ENCODE measurements around the gene SLC6A19. TPM values are rescaled to one million over a fixed set of nuclear protein-coding genes. Genes with fewer than 3 reads are reported as not detected.

Gene SLC6A19
- total RNA-seq, 1 experiment from 2014 or later = not detected

GRCh38 chr5:1190837-1191239, 10.6 kb upstream of the SLC6A19 start:
- Histone ChIP-seq H3K4me3 (ENCODE audit: low read depth, low read length, poor library complexity, severe bottlenecking) (no peak overlapping the region), H3K9me3 (ENCODE audit: low read depth, low read length, poor library complexity, severe bottlenecking) (no peaks in the 10 kb centered on the region), H3K4me1 (ENCODE audit: insufficient read depth, low read length, poor library complexity, severe bottlenecking) (no peaks in the 10 kb centered on the region), H3K36me3 (ENCODE audit: insufficient read depth, low read length, poor library complexity, severe bottlenecking) (no peaks in the 10 kb centered on the region), H3K27ac (ENCODE audit: low read depth, low read length, poor library complexity, severe bottlenecking) (no peak overlapping the region), H3K27me3 (replicated peaks; ENCODE audit: insufficient read depth, low read depth, low read length, poor library complexity) (peaks cover 41% of the 10 kb centered on the region)
- no peak for TF ChIP-seq EZH2 (IDR thresholded peaks at IDR 0.05; ENCODE audit: borderline replicate concordance, low read depth, low read length, poor library complexity, severe bottlenecking)
- TF ChIP-seq, protein P1, sequence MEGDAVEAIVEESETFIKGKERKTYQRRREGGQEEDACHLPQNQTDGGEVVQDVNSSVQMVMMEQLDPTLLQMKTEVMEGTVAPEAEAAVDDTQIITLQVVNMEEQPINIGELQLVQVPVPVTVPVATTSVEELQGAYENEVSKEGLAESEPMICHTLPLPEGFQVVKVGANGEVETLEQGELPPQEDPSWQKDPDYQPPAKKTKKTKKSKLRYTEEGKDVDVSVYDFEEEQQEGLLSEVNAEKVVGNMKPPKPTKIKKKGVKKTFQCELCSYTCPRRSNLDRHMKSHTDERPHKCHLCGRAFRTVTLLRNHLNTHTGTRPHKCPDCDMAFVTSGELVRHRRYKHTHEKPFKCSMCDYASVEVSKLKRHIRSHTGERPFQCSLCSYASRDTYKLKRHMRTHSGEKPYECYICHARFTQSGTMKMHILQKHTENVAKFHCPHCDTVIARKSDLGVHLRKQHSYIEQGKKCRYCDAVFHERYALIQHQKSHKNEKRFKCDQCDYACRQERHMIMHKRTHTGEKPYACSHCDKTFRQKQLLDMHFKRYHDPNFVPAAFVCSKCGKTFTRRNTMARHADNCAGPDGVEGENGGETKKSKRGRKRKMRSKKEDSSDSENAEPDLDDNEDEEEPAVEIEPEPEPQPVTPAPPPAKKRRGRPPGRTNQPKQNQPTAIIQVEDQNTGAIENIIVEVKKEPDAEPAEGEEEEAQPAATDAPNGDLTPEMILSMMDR (conservative IDR thresholded peaks at IDR 0.05; ENCODE audit: low read depth, low read length) = no peak
- no peak for DNase-seq (ENCODE audit: low spot score)
- CTCF ChIA-PET = no interaction called here
- POLR2A ChIA-PET (ENCODE audit: low non-redundant PET) = no interaction called here
- intact Hi-C loops (cut with micrococcal nuclease; ENCODE audit: unreplicated experiment) = no loop called here
- no TSS peak for BruUV-seq (replicated peaks)

DNA sequence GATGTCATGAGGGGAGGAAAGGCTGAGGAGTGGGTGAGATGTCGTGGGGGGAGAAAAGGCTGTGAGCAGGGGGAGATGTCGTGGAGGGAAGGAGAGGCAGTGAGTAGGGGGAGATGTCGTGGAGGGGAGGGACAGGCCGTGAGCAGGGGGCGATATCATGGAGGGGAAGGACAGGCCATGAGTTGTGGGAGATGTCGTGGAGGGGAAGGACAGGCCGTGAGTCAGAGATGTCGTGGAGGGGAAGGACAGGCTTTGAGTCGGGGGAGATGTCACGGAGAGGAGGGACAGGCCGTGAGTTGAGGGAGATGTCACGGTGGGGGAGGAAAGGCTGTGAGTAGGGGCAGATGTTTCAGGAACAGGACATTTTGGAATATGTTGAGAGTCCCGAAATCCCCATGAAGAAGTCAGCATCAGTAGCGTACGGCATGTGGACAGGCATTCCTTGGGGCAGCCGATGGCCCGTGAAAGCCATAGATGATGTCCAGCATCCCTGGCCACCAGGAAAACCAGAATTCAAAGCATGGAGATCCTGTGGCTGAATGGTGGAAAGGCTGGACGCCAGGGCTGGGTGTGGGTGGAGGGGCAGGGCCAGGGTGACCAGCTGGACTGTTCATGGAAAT, 8.3 kb upstream of the SLC6A19 start:
- intact Hi-C loops (cut with micrococcal nuclease; ENCODE audit: unreplicated experiment) = no loop called here

GRCh38 chr5:1193591-1193985, 7.8 kb upstream of the SLC6A19 start:
- ChIA-PET POLR2A (ENCODE audit: low non-redundant PET) (no interaction called here), CTCF (no interaction called here)
- H3K36me3 ChIP-seq (ENCODE audit: insufficient read depth, low read length, poor library complexity, severe bottlenecking) = no peaks in the 10 kb centered on the region
- H3K4me1 ChIP-seq (ENCODE audit: insufficient read depth, low read length, poor library complexity, severe bottlenecking) = no peaks in the 10 kb centered on the region
- no peak for TF ChIP-seq EZH2 (IDR thresholded peaks at IDR 0.05; ENCODE audit: borderline replicate concordance, low read depth, low read length, poor library complexity, severe bottlenecking)
- TF ChIP-seq, protein P1 (conservative IDR thresholded peaks at IDR 0.05; ENCODE audit: low read depth, low read length) = no peak
- no TSS peak for BruUV-seq (replicated peaks)
- no peak overlapping the region for H3K4me3 ChIP-seq (ENCODE audit: low read depth, low read length, poor library complexity, severe bottlenecking)
- no peaks in the 10 kb centered on the region for H3K9me3 ChIP-seq (ENCODE audit: low read depth, low read length, poor library complexity, severe bottlenecking)
- H3K27me3 ChIP-seq (replicated peaks; ENCODE audit: insufficient read depth, low read depth, low read length, poor library complexity) = peaks cover 35% of the 10 kb centered on the region
- no peak for DNase-seq (ENCODE audit: low spot score)
- intact Hi-C loops (cut with micrococcal nuclease; ENCODE audit: unreplicated experiment) = no loop called here
- no peak overlapping the region for H3K27ac ChIP-seq (ENCODE audit: low read depth, low read length, poor library complexity, severe bottlenecking)

More for the DNA sequence above, 8.3 kb upstream of the SLC6A19 start:
- ChIA-PET CTCF (no interaction called here), POLR2A (ENCODE audit: low non-redundant PET) (no interaction called here)
- Histone ChIP-seq H3K36me3 (ENCODE audit: insufficient read depth, low read length, poor library complexity, severe bottlenecking) (no peaks in the 10 kb centered on the region), H3K27ac (ENCODE audit: low read depth, low read length, poor library complexity, severe bottlenecking) (no peak overlapping the region), H3K4me3 (ENCODE audit: low read depth, low read length, poor library complexity, severe bottlenecking) (no peak overlapping the region), H3K9me3 (ENCODE audit: low read depth, low read length, poor library complexity, severe bottlenecking) (no peaks in the 10 kb centered on the region), H3K4me1 (ENCODE audit: insufficient read depth, low read length, poor library complexity, severe bottlenecking) (no peaks in the 10 kb centered on the region), H3K27me3 (replicated peaks; ENCODE audit: insufficient read depth, low read depth, low read length, poor library complexity) (peaks cover 38% of the 10 kb centered on the region)
- BruUV-seq (replicated peaks) = no TSS peak
- no peak for DNase-seq (ENCODE audit: low spot score)
- TF ChIP-seq, protein P1 (conservative IDR thresholded peaks at IDR 0.05; ENCODE audit: low read depth, low read length) = no peak
- TF ChIP-seq EZH2 (IDR thresholded peaks at IDR 0.05; ENCODE audit: borderline replicate concordance, low read depth, low read length, poor library complexity, severe bottlenecking) = no peak

Data from A673 (cell line).